ENCODE results near the gene PARVG. TPM values are rescaled to one million over a fixed set of nuclear protein-coding genes. Genes with fewer than 3 reads are reported as not detected.

The PARVG gene
- polyA plus RNA-seq, 1 donor (not counting 4 experiments of a cell fraction or from before 2014, with no cell fraction given) = not detected

DNA sequence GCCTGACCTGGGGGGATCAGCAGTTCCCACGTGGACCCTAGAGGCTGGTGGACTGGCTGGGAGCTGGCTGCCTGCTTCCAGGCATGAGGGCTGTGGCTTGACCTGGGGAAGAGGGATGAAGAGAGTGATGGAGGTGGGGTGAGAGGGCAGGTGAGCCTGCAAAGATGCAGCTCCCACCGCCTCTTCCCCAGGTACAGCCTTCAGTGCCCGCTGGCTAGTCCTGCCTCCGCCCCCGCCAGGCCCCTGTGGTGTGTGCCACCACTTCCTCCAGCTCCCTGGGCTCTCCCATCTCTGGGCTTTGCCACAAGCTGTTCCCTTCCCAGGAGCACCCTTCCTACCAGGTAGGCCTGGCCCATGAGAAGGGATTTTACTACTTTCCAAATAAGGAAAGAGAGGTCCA lies 19.1 kb downstream of the PARVG start:
- Histone ChIP-seq H4K20me1 (ENCODE audit: control insufficient read depth, extremely low read depth, insufficient read depth, low read length) (no peaks in the 10 kb centered on the region), H3K36me3 (ENCODE audit: control insufficient read depth in 2 of 2, extremely low read depth in 1 of 2, insufficient read depth in 2 of 2, low read length in 2 of 2) (no peaks in the 10 kb centered on the region), H3K4me1 (ENCODE audit: control insufficient read depth, extremely low read depth, insufficient read depth, low read length) (no peaks in the 10 kb centered on the region), H3K9ac (ENCODE audit: control insufficient read depth, extremely low read depth, insufficient read depth, low read length) (no peak overlapping the region), H3K9me1 (ENCODE audit: control insufficient read depth, extremely low read depth, insufficient read depth, low read length) (no peaks in the 10 kb centered on the region), H3K27me3 (ENCODE audit: control insufficient read depth, extremely low read depth, insufficient read depth, low read length) (peaks cover 27% of the 10 kb centered on the region), H3K4me2 (ENCODE audit: control insufficient read depth, extremely low read depth, insufficient read depth, low read depth, low read length) (no peak overlapping the region), H2AFZ (ENCODE audit: control insufficient read depth, low read length) (no peak overlapping the region), H3K4me3 (ENCODE audit: control insufficient read depth in 2 of 3, extremely low read depth in 1 of 3, insufficient read depth in 2 of 3, low read depth in 1 of 3, low read length in 3 of 3) (no peak overlapping the region), H3K79me2 (ENCODE audit: control insufficient read depth, insufficient read depth, low read length) (no peaks in the 10 kb centered on the region), H3K27ac (ENCODE audit: control insufficient read depth, insufficient read depth, low read length) (no peak overlapping the region), H3K9me3 (ENCODE audit: control insufficient read depth, low read depth, low read length) (no peaks in the 10 kb centered on the region)
- dilution Hi-C loops (cut with MboI; ENCODE audit: extremely low pct_ligation_motif_present, low sequenced_read_pairs) = no loop called here
- DNase-seq (ENCODE audit: low read depth, low spot score) = no peak
- TF ChIP-seq, protein P1, sequence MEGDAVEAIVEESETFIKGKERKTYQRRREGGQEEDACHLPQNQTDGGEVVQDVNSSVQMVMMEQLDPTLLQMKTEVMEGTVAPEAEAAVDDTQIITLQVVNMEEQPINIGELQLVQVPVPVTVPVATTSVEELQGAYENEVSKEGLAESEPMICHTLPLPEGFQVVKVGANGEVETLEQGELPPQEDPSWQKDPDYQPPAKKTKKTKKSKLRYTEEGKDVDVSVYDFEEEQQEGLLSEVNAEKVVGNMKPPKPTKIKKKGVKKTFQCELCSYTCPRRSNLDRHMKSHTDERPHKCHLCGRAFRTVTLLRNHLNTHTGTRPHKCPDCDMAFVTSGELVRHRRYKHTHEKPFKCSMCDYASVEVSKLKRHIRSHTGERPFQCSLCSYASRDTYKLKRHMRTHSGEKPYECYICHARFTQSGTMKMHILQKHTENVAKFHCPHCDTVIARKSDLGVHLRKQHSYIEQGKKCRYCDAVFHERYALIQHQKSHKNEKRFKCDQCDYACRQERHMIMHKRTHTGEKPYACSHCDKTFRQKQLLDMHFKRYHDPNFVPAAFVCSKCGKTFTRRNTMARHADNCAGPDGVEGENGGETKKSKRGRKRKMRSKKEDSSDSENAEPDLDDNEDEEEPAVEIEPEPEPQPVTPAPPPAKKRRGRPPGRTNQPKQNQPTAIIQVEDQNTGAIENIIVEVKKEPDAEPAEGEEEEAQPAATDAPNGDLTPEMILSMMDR (optimal IDR thresholded peaks at IDR 0.05 in 1 of 3, IDR thresholded peaks at IDR 0.05 in 1 of 3, conservative IDR thresholded peaks at IDR 0.05 in 1 of 3; ENCODE audit: extremely low read depth in 1 of 3, insufficient read depth in 2 of 3, low read length in 3 of 3) = no peak
- TF ChIP-seq EZH2 (IDR thresholded peaks at IDR 0.05; ENCODE audit: low read length) = no peak
- FAIRE-seq = no peak

DNA sequence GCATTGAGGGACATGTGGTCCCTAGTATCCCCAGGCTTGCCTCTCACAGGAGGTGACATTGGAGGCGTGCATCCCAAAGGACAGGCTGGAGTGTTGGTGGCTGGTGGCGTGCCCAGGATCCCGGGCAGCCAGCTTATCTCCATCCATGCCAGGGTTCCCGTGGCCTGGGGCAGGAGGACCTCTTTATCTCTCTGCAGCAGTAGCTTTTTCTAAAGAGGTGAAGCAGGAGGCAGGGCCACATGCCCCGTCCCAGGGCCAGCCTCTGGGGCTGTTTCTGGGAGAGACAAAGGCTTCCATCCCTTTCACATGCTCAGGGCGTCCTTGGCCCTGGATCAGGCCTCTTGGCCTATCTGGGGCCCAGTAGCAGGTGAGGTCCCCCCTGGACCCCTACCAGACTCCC lies 19.7 kb downstream of the PARVG start:
- Histone ChIP-seq H3K9ac (ENCODE audit: control insufficient read depth, extremely low read depth, insufficient read depth, low read length) (no peak overlapping the region), H3K27me3 (ENCODE audit: control insufficient read depth, extremely low read depth, insufficient read depth, low read length) (peaks cover 21% of the 10 kb centered on the region), H3K79me2 (ENCODE audit: control insufficient read depth, insufficient read depth, low read length) (no peaks in the 10 kb centered on the region), H3K36me3 (ENCODE audit: control insufficient read depth in 2 of 2, extremely low read depth in 1 of 2, insufficient read depth in 2 of 2, low read length in 2 of 2) (no peaks in the 10 kb centered on the region), H3K4me2 (ENCODE audit: control insufficient read depth, extremely low read depth, insufficient read depth, low read depth, low read length) (no peak overlapping the region), H3K4me1 (ENCODE audit: control insufficient read depth, extremely low read depth, insufficient read depth, low read length) (no peaks in the 10 kb centered on the region), H3K9me1 (ENCODE audit: control insufficient read depth, extremely low read depth, insufficient read depth, low read length) (no peaks in the 10 kb centered on the region), H3K9me3 (ENCODE audit: control insufficient read depth, low read depth, low read length) (no peaks in the 10 kb centered on the region), H4K20me1 (ENCODE audit: control insufficient read depth, extremely low read depth, insufficient read depth, low read length) (no peaks in the 10 kb centered on the region), H2AFZ (ENCODE audit: control insufficient read depth, low read length) (no peak overlapping the region), H3K27ac (ENCODE audit: control insufficient read depth, insufficient read depth, low read length) (no peak overlapping the region), H3K4me3 (ENCODE audit: control insufficient read depth in 2 of 3, extremely low read depth in 1 of 3, insufficient read depth in 2 of 3, low read depth in 1 of 3, low read length in 3 of 3) (no peak overlapping the region)
- dilution Hi-C loops (cut with MboI; ENCODE audit: extremely low pct_ligation_motif_present, low sequenced_read_pairs) = no loop called here
- DNase-seq (ENCODE audit: low read depth, low spot score) (no peak), FAIRE-seq (no peak)
- TF ChIP-seq, protein P1 (optimal IDR thresholded peaks at IDR 0.05 in 1 of 3, IDR thresholded peaks at IDR 0.05 in 1 of 3, conservative IDR thresholded peaks at IDR 0.05 in 1 of 3; ENCODE audit: extremely low read depth in 1 of 3, insufficient read depth in 2 of 3, low read length in 3 of 3) = no peak
- TF ChIP-seq EZH2 (IDR thresholded peaks at IDR 0.05; ENCODE audit: low read length) = no peak

Data from keratinocyte (primary cell).